GM23338 (cell line): ENCODE measurements around the gene TMTC2. TPM values are rescaled to one million over a fixed set of nuclear protein-coding genes. Genes with fewer than 3 reads are reported as not detected.

Experiments
- ATAC-seq: fragments of 200-7000 bp; cut with Tn5 transposase; 3 replicates; pipeline ENCODE4 v1.9.1; 2020
- DNase-seq: peaks from one replicate; pipeline ENCODE4 v3.0.0-alpha.2; 2015; ENCODE audit warnings: low spot score
- H2AFZ ChIP-seq: fragments of 200-600 bp; sonication (generic); 2 replicates; pipeline ENCODE4 v1.8.0; 2016; ENCODE audit warnings: antibody characterized with exemption, mild to moderate bottlenecking, moderate library complexity
- H3F3A ChIP-seq: fragments of 200-600 bp; sonication (generic); replicated peaks from 2 replicates; pipeline ENCODE4 v1.8.0; 2017; ENCODE audit warnings: antibody characterized with exemption, mixed run types, low read depth
- H3K27ac ChIP-seq: fragments of 200-600 bp; sonication (generic); 2 replicates; pipeline ENCODE4 v1.6.1; 2016; ENCODE audit warnings: low read depth
- H3K27me3 ChIP-seq: fragments of 200-600 bp; sonication (generic); 2 replicates; pipeline ENCODE4 v1.8.0; 2016; ENCODE audit warnings: mild to moderate bottlenecking, mixed run types, moderate library complexity; ENCODE audit not compliant: insufficient read depth
- H3K36me3 ChIP-seq: fragments of 200-600 bp; sonication (generic); 2 replicates; pipeline ENCODE4 v1.8.0; 2016; ENCODE audit warnings: mild to moderate bottlenecking; ENCODE audit not compliant: insufficient read depth
- H3K4me1 ChIP-seq: fragments of 200-600 bp; sonication (generic); 2 replicates; pipeline ENCODE4 v1.8.0; 2016; ENCODE audit warnings: mild to moderate bottlenecking, moderate library complexity; ENCODE audit not compliant: insufficient read depth
- H3K4me2 ChIP-seq: fragments of 200-600 bp; sonication (generic); 2 replicates; pipeline ENCODE4 v1.7.1; 2017; ENCODE audit warnings: mixed run types
- H3K4me3 ChIP-seq: fragments of 200-600 bp; sonication (generic); 2 replicates; pipeline ENCODE4 v1.6.1; 2016; ENCODE audit warnings: mixed run types
- H3K79me2 ChIP-seq: fragments of 200-600 bp; sonication (generic); replicated peaks from 2 replicates; pipeline ENCODE4 v1.8.0; 2017; ENCODE audit warnings: mild to moderate bottlenecking; ENCODE audit not compliant: insufficient read depth
- H3K9me2 ChIP-seq: fragments of 200-600 bp; sonication (generic); 2 replicates; pipeline ENCODE4 v1.8.0; 2017; ENCODE audit not compliant: insufficient read depth
- H4K20me1 ChIP-seq: fragments of 200-600 bp; sonication (generic); replicated peaks from 2 replicates; pipeline ENCODE4 v1.8.0; 2017; ENCODE audit warnings: mild to moderate bottlenecking; ENCODE audit not compliant: insufficient read depth
- H3K27ac Mint-ChIP-seq: 2 replicates; pipeline ENCODE4 v1.8.0; 2020; ENCODE audit warnings: inconsistent platforms, mild to moderate bottlenecking, moderate library complexity, mixed read lengths
- H3K27me3 Mint-ChIP-seq: 3 replicates; pipeline ENCODE4 v1.8.0; 2022; ENCODE audit warnings: low read depth, mild to moderate bottlenecking, moderate library complexity, mixed read lengths, inconsistent platforms; ENCODE audit not compliant: insufficient read depth, poor library complexity
- H3K36me3 Mint-ChIP-seq: 3 replicates; pipeline ENCODE4 v1.8.0; 2021; ENCODE audit warnings: low read depth, mild to moderate bottlenecking, inconsistent platforms, moderate library complexity, mixed read lengths
- H3K4me1 Mint-ChIP-seq: 3 replicates; pipeline ENCODE4 v1.8.0; 2020; ENCODE audit warnings: mild to moderate bottlenecking, inconsistent platforms, mixed read lengths
- H3K4me3 Mint-ChIP-seq: 3 replicates; pipeline ENCODE4 v1.8.0; 2021; ENCODE audit warnings: moderate library complexity, mild to moderate bottlenecking, inconsistent platforms, mixed read lengths
- H3K9me3 Mint-ChIP-seq: 3 replicates; pipeline ENCODE4 v1.8.0; 2020; ENCODE audit warnings: moderate library complexity, mild to moderate bottlenecking, inconsistent platforms, mixed read lengths
- CREB1 ChIP-seq: fragments of 250-450 bp; sonication (Bioruptor Pico); IDR thresholded peaks from 2 replicates; pipeline ENCODE4 v1.5.0; 2020; ENCODE audit warnings: low read depth, mild to moderate bottlenecking, moderate library complexity
- CTCF ChIP-seq, 2 experiments: fragments of 200-600 bp in 1 of 2; sonication (generic) in 1 of 2; conservative IDR thresholded peaks; 2 replicates each; pipeline versions ENCODE4 v1.5.1 to v1.6.1; 2016 to 2017; ENCODE audit warnings: antibody characterized with exemption in 2 of 2, low read depth in 2 of 2, mild to moderate bottlenecking in 2 of 2, moderate library complexity in 1 of 2
- ETS1 ChIP-seq: IDR thresholded peaks from 2 replicates; pipeline ENCODE4 v1.6.1; 2016; ENCODE audit warnings: antibody characterized with exemption
- EZH2 ChIP-seq: fragments of 200-600 bp; sonication (generic); IDR thresholded peaks from one replicate; pipeline ENCODE4 v1.8.0; 2017; ENCODE audit warnings: antibody characterized with exemption, mild to moderate bottlenecking, low read depth; ENCODE audit not compliant: unreplicated experiment
- EZH2phosphoT487 ChIP-seq: fragments of 200-600 bp; sonication (generic); IDR thresholded peaks from one replicate; pipeline ENCODE4 v1.8.1; 2018; ENCODE audit warnings: antibody characterized with exemption; ENCODE audit not compliant: unreplicated experiment
- JUNB ChIP-seq: IDR thresholded peaks from one replicate; pipeline ENCODE4 v1.6.1; 2016; ENCODE audit warnings: antibody characterized with exemption; ENCODE audit not compliant: unreplicated experiment
- POLR2AphosphoS5 ChIP-seq: IDR thresholded peaks from 2 replicates; pipeline ENCODE4 v1.6.1; 2016; ENCODE audit warnings: antibody characterized with exemption, low read depth
- REST ChIP-seq: IDR thresholded peaks from one replicate; pipeline ENCODE4 v1.6.1; 2018; ENCODE audit warnings: antibody characterized with exemption; ENCODE audit not compliant: unreplicated experiment
- STAT1 ChIP-seq: IDR thresholded peaks from one replicate; pipeline ENCODE4 v1.6.1; 2016; ENCODE audit warnings: antibody characterized with exemption; ENCODE audit not compliant: unreplicated experiment
- ZNF114 ChIP-seq: fragments of 250-450 bp; sonication (Bioruptor Pico); IDR thresholded peaks from 2 replicates; pipeline ENCODE4 v1.5.0; 2020; ENCODE audit warnings: mild to moderate bottlenecking, moderate library complexity
- ZNF331 ChIP-seq: fragments of 250-450 bp; sonication (Bioruptor Pico); IDR thresholded peaks from 2 replicates; pipeline ENCODE4 v1.5.0; 2020; ENCODE audit warnings: low read depth, mild to moderate bottlenecking, moderate library complexity
- ZNF462 ChIP-seq: fragments of 250-450 bp; sonication (Bioruptor Pico); IDR thresholded peaks from 2 replicates; pipeline ENCODE4 v1.5.0; 2020; ENCODE audit warnings: mild to moderate bottlenecking, moderate library complexity
- polyA plus RNA-seq: library from polyadenylated mRNA; unstranded; fragments of >200 nt; fragmentation: Nextera tagmentation; extraction: Ambion mirVana; gene quantifications from 2 replicates; pipeline ENCODE4 v1.2.1, GENCODE V29; 2016
- total RNA-seq: library from RNA; depleted of rRNA; stranded (reverse); fragments of >200 nt; shearing (Covaris generic); gene quantifications from 2 replicates; pipeline ENCODE4 v1.2.3, GENCODE V29; 2014

Gene TMTC2
- total and polyA plus RNA-seq, 2 experiments from 2014 or later, result 0.57 to 6.5 TPM

DNA sequence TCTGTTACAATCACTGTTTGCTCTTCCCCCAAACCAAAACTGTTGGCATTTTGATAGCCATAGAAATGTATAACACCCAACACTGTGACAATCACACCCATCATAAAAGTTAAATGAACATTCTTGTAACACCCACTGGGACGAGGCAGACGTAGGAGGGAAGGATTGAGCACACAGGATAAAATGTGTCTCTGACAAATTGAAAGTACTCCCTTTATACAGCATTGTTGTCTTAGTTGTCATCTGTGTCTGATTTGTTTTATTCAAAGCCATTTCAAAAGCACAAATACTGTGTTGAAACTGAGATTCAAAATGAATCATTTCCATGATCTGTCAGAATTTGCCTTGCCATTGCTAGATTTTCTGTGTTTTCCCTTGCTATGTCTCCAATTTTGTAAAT lies 436.3 kb downstream of the TMTC2 start (continued):
- TF ChIP-seq CREB1 (CRISPR knock-in tag), result no peak
- no peak for TF ChIP-seq EZH2
- no peak for TF ChIP-seq EZH2phosphoT487
- TF ChIP-seq ETS1, result no peak

DNA sequence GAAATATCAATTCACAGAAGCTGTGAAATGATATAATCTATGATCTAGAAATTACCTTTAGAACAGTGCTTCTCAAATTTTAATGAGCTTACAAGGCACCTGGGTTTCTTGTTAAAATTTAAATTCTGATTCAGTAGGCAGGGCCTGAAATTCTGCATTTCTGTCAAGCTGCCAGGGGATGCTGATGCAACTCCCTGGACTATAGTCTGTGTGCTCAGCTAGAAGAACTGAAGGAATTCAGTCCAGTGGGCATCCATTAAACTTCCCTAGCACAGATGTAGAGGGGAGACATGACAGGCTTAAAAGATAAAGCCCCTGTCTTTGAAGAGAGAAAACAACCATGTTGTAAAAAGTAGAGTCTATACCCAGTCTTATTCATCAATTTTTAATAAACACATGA lies 441.8 kb downstream of the TMTC2 start:
- no peak overlapping the region for H3K4me3 ChIP-seq
- H3K4me2 ChIP-seq, result no peak overlapping the region
- no peaks in the 10 kb centered on the region for H3K9me3 Mint-ChIP-seq
- no peaks in the 10 kb centered on the region for H3K27me3 Mint-ChIP-seq
- H3K4me1 Mint-ChIP-seq, result peaks cover 18% of the 10 kb centered on the region
- no peaks in the 10 kb centered on the region for H4K20me1 ChIP-seq
- DNase-seq (no peak), ATAC-seq (no peak)
- no peaks in the 10 kb centered on the region for H3F3A ChIP-seq
- H3K79me2 ChIP-seq, result no peaks in the 10 kb centered on the region
- H3K36me3 Mint-ChIP-seq, result no peaks in the 10 kb centered on the region
- H2AFZ ChIP-seq, result no peak overlapping the region
- no peak overlapping the region for H3K27ac ChIP-seq
- H3K9me2 ChIP-seq, result no peaks in the 10 kb centered on the region
- no peaks in the 10 kb centered on the region for H3K4me1 ChIP-seq
- no peak overlapping the region for H3K27ac Mint-ChIP-seq
- H3K36me3 ChIP-seq, result no peaks in the 10 kb centered on the region
- no peak overlapping the region for H3K4me3 Mint-ChIP-seq
- no peaks in the 10 kb centered on the region for H3K27me3 ChIP-seq
- TF ChIP-seq ZNF331 (no peak), ZNF114 (CRISPR knock-in tag) (no peak), JUNB (no peak), REST (no peak), CREB1 (CRISPR knock-in tag) (no peak), CTCF (conservative IDR thresholded peaks at IDR 0.05; ENCODE audit: low read depth in 2 of 2) (no peak), STAT1 (no peak), POLR2AphosphoS5 (no peak), ETS1 (no peak), EZH2 (no peak), ZNF462 (CRISPR knock-in tag) (no peak)
